ENCODE results near the gene LRRC32. TPM values are rescaled to one million over a fixed set of nuclear protein-coding genes. Genes with fewer than 3 reads are reported as not detected.

LRRC32 gene
- total and polyA plus RNA-seq, 9 of the 15 experiments (the other 6 are each of a cell fraction or from before 2014, with no cell fraction given) = 0.10 to 0.50 (median 0.19) TPM; not detected in 5

- TF ChIP-seq SP1 (CRISPR knock-in tag; IDR thresholded peaks at IDR 0.05) = peak; percentile 58; the same call in 1 of the 2 replicates
- no peak for TF ChIP-seq MEF2A (IDR thresholded peaks at IDR 0.05; ENCODE audit: control insufficient read depth, low read depth, low read length)
- TF ChIP-seq SREBF1 (IDR thresholded peaks at IDR 0.05; ENCODE audit: borderline replicate concordance, low read depth, low read length) = no peak
- TF ChIP-seq ZNF41 (CRISPR knock-in tag; conservative IDR thresholded peaks at IDR 0.05) = no peak
- no peak for TF ChIP-seq GABPB2 (CRISPR knock-in tag; conservative IDR thresholded peaks at IDR 0.05)
- peak; percentile 78 to 80 for TF ChIP-seq NRF1 (conservative IDR thresholded peaks at IDR 0.05 in 1 of 2, IDR thresholded peaks at IDR 0.05 in 1 of 2)
- 0 out of 2 replicates have a peak, but pooled peaks have one; percentile 19 for TF ChIP-seq ZNF766 (CRISPR knock-in tag; conservative IDR thresholded peaks at IDR 0.05)
- TF ChIP-seq ZC3H8 (IDR thresholded peaks at IDR 0.05) = no peak
- TF ChIP-seq ZNF354B (CRISPR knock-in tag; IDR thresholded peaks at IDR 0.05) = no peak
- no peak for TF ChIP-seq BCL6 (CRISPR knock-in tag; IDR thresholded peaks at IDR 0.05)
- TF ChIP-seq RAD51 (IDR thresholded peaks at IDR 0.05; ENCODE audit: borderline replicate concordance, low read depth) = no peak
- peak in 1 of 2 experiments; percentile 37; a peak in 1 of 4 replicates for TF ChIP-seq ZNF639 (CRISPR knock-in tag; conservative IDR thresholded peaks at IDR 0.05 in 1 of 2, IDR thresholded peaks at IDR 0.05 in 1 of 2)
- TF ChIP-seq LCOR (CRISPR knock-in tag; IDR thresholded peaks at IDR 0.05) = no peak
- TF ChIP-seq, protein P1, sequence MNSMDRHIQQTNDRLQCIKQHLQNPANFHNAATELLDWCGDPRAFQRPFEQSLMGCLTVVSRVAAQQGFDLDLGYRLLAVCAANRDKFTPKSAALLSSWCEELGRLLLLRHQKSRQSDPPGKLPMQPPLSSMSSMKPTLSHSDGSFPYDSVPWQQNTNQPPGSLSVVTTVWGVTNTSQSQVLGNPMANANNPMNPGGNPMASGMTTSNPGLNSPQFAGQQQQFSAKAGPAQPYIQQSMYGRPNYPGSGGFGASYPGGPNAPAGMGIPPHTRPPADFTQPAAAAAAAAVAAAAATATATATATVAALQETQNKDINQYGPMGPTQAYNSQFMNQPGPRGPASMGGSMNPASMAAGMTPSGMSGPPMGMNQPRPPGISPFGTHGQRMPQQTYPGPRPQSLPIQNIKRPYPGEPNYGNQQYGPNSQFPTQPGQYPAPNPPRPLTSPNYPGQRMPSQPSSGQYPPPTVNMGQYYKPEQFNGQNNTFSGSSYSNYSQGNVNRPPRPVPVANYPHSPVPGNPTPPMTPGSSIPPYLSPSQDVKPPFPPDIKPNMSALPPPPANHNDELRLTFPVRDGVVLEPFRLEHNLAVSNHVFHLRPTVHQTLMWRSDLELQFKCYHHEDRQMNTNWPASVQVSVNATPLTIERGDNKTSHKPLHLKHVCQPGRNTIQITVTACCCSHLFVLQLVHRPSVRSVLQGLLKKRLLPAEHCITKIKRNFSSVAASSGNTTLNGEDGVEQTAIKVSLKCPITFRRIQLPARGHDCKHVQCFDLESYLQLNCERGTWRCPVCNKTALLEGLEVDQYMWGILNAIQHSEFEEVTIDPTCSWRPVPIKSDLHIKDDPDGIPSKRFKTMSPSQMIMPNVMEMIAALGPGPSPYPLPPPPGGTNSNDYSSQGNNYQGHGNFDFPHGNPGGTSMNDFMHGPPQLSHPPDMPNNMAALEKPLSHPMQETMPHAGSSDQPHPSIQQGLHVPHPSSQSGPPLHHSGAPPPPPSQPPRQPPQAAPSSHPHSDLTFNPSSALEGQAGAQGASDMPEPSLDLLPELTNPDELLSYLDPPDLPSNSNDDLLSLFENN (IDR thresholded peaks at IDR 0.05; ENCODE audit: low read depth in 2 of 2, low read length in 2 of 2) = peak in 1 of 2 experiments; percentile 86; a peak in 2 of 4 replicates
- peak in 1 of 2 experiments; percentile 74; a peak in 1 of 4 replicates for TF ChIP-seq SRF (CRISPR knock-in tag; IDR thresholded peaks at IDR 0.05)
- TF ChIP-seq CEBPZ (IDR thresholded peaks at IDR 0.05; ENCODE audit: borderline replicate concordance, low read depth, low read length) = no peak
- TF ChIP-seq CBX1 (IDR thresholded peaks at IDR 0.05; ENCODE audit: low read depth) = peak; percentile 63; the same call in 1 of the 2 replicates
- TF ChIP-seq SMAD2 (IDR thresholded peaks at IDR 0.05; ENCODE audit: low read depth, low read length) = no peak
- no peak for TF ChIP-seq ZNF717 (CRISPR knock-in tag; IDR thresholded peaks at IDR 0.05)
- TF ChIP-seq ZNF695 (CRISPR knock-in tag; IDR thresholded peaks at IDR 0.05) = no peak
Measured at GRCh38 chr11:76702336-76703128, 32.0 kb upstream of the LRRC32 start (continued).
